ENCODE measurements around the gene CDH6. TPM values are rescaled to one million over a fixed set of nuclear protein-coding genes. Genes with fewer than 3 reads are reported as not detected.

CDH6 gene
- total and polyA plus RNA-seq, 2 of the 13 experiments (the other 11 are each of a cell fraction or from before 2014, with no cell fraction given): not detected

DNA sequence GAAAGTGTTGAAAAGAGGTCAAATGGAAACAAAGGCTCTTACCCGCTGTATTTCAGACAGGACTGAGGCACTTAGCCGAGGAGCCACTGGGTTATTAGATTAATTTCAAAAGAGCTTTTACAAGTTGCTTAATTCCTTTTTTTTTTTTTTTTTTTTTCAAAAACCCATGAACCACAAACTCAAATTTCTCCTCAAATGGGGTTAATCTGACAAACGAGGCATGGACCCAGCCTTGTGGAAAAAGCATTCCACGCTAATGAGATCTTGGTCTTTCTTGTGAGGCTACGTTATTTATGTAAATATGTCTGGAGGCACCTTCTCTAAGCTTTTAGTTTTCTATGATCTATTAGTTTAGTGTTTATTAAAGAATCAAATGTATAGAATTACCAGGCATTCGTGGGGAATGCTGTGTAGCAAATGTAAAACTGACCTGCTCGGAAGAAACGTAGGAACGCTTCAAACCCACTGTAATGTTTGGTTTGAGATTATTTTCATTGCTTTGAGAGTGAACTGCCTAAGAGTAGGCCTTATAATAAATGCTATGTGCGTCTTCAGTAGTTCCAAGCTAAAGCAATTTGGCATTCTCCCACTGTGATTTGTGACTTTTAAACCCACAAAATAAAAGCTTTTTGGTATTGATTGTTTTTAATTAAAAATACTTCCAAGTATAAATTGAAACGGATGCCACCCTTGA is 134.7 kb downstream of the CDH6 start:
- no peak overlapping the region for H3K9ac ChIP-seq (ENCODE audit: insufficient read depth, low read depth, low read length)
- H3K27ac ChIP-seq (ENCODE audit: extremely low read length, insufficient read depth, low read length): no peak overlapping the region
- H3K4me3 ChIP-seq (replicated peaks in 1 of 3; ENCODE audit: insufficient read depth in 1 of 3, low read depth in 2 of 3, low read length in 3 of 3): no peak overlapping the region
- WGBS (ENCODE audit: low lambda C conversion rate): 2% methylated on average over 11 of the region's 11 CpGs
- no TSS peak for BruUV-seq (replicated peaks)
- H4K20me1 ChIP-seq (ENCODE audit: insufficient read depth, low read length): no peaks in the 10 kb centered on the region
- FAIRE-seq: no peak
- CTCF ChIA-PET (ENCODE audit: low intra/inter-chr PET ratio, low total read pairs): no interaction called here
- ATAC-seq: no peak
- POLR2A ChIA-PET: no interaction called here
- intact Hi-C loops (cut with micrococcal nuclease; ENCODE audit: unreplicated experiment): no loop called here
- H3K9me3 ChIP-seq (ENCODE audit: low read length): no peaks in the 10 kb centered on the region
- no peaks in the 10 kb centered on the region for H3K36me3 ChIP-seq (replicated peaks in 1 of 2; ENCODE audit: control insufficient read depth in 1 of 2, insufficient read depth in 2 of 2, low read length in 2 of 2)
- no peaks in the 10 kb centered on the region for H3K79me2 ChIP-seq (ENCODE audit: insufficient read depth, low read length)
- TF ChIP-seq ZNF775 (CRISPR knock-in tag; IDR thresholded peaks at IDR 0.05; ENCODE audit: borderline replicate concordance) (no peak), ZBTB7B (CRISPR knock-in tag; IDR thresholded peaks at IDR 0.05) (no peak), ZMAT3 (CRISPR knock-in tag; conservative IDR thresholded peaks at IDR 0.05) (no peak), JUND (CRISPR knock-in tag; IDR thresholded peaks at IDR 0.05) (no peak), GABPB1 (CRISPR knock-in tag; IDR thresholded peaks at IDR 0.05) (no peak), MTA3 (CRISPR knock-in tag; IDR thresholded peaks at IDR 0.05) (no peak), ZNF841 (CRISPR knock-in tag; IDR thresholded peaks at IDR 0.05; ENCODE audit: borderline replicate concordance) (no peak)
- TF ChIP-seq, protein P1, sequence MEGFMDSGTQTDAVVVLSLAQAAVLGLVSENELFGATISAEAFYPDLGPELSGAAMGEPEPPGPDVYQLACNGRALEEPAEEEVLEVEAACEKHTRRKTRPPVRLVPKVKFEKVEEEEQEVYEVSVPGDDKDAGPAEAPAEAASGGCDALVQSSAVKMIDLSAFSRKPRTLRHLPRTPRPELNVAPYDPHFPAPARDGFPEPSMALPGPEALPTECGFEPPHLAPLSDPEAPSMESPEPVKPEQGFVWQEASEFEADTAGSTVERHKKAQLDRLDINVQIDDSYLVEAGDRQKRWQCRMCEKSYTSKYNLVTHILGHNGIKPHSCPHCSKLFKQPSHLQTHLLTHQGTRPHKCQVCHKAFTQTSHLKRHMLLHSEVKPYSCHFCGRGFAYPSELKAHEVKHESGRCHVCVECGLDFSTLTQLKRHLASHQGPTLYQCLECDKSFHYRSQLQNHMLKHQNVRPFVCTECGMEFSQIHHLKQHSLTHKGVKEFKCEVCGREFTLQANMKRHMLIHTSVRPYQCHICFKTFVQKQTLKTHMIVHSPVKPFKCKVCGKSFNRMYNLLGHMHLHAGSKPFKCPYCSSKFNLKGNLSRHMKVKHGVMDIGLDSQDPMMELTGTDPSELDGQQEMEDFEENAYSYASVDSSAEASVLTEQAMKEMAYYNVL (CRISPR knock-in tag; IDR thresholded peaks at IDR 0.05; ENCODE audit: borderline replicate concordance): no peak
- TF ChIP-seq, protein P2, sequence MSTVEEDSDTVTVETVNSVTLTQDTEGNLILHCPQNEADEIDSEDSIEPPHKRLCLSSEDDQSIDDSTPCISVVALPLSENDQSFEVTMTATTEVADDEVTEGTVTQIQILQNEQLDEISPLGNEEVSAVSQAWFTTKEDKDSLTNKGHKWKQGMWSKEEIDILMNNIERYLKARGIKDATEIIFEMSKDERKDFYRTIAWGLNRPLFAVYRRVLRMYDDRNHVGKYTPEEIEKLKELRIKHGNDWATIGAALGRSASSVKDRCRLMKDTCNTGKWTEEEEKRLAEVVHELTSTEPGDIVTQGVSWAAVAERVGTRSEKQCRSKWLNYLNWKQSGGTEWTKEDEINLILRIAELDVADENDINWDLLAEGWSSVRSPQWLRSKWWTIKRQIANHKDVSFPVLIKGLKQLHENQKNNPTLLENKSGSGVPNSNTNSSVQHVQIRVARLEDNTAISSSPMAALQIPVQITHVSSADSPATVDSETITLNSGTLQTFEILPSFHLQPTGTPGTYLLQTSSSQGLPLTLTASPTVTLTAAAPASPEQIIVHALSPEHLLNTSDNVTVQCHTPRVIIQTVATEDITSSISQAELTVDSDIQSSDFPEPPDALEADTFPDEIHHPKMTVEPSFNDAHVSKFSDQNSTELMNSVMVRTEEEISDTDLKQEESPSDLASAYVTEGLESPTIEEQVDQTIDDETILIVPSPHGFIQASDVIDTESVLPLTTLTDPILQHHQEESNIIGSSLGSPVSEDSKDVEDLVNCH (CRISPR knock-in tag; IDR thresholded peaks at IDR 0.05): no peak
- H3K4me1 ChIP-seq (ENCODE audit: insufficient read depth, low read length): no peaks in the 10 kb centered on the region
- no peak for DNase-seq (ENCODE audit: low spot score)
- no peak overlapping the region for H2AFZ ChIP-seq (ENCODE audit: low read length)
- H3K27me3 ChIP-seq (ENCODE audit: control insufficient read depth in 1 of 2, insufficient read depth in 2 of 2, low read length in 2 of 2): 0 out of 5 replicates have a peak, but pooled peaks cover 0 to under 1% of the 10 kb centered on the region in 2 experiments
- in situ Hi-C loops (cut with HindIII; ENCODE audit: extremely low pct_ligation_motif_present, low pct_unique_long_range_greater_than_20kb): no loop called here
- no peak overlapping the region for H3K4me2 ChIP-seq (ENCODE audit: low read depth, low read length)
